Effector memory CD4-positive, alpha-beta T cell (primary cell): ENCODE results near the gene GREB1.

Experiments used
- DNase-seq, 3 donors: peaks; one replicate each; pipeline ENCODE4 v3.0.0-alpha.2; 2020
- H3K27ac ChIP-seq: 2 replicates; pipeline ENCODE4 v1.7.0; 2013; ENCODE audit warnings: mild to moderate bottlenecking, low read length, moderate library complexity; ENCODE audit not compliant: insufficient read depth, poor library complexity, severe bottlenecking
- H3K27me3 ChIP-seq: replicated peaks from 2 replicates; pipeline ENCODE4 v1.7.0; 2013; ENCODE audit warnings: mild to moderate bottlenecking, low read length; ENCODE audit not compliant: insufficient read depth, control insufficient read depth, poor library complexity, severe bottlenecking
- H3K36me3 ChIP-seq: 2 replicates; pipeline ENCODE4 v1.7.0; 2013; ENCODE audit warnings: mild to moderate bottlenecking, low read length, moderate library complexity; ENCODE audit not compliant: control insufficient read depth, insufficient read depth
- H3K4me1 ChIP-seq: 2 replicates; pipeline ENCODE4 v1.7.0; 2013; ENCODE audit warnings: low read length, mild to moderate bottlenecking; ENCODE audit not compliant: control insufficient read depth, insufficient read depth, poor library complexity, severe bottlenecking
- H3K4me3 ChIP-seq: 2 replicates; pipeline ENCODE4 v1.7.0; 2013; ENCODE audit warnings: low read length, low read depth, mild to moderate bottlenecking; ENCODE audit not compliant: insufficient read depth, poor library complexity, severe bottlenecking
- H3K9me3 ChIP-seq: 2 replicates; pipeline ENCODE4 v1.7.0; 2013; ENCODE audit warnings: mild to moderate bottlenecking, low read length, moderate library complexity; ENCODE audit not compliant: control insufficient read depth

Gene GREB1

DNA sequence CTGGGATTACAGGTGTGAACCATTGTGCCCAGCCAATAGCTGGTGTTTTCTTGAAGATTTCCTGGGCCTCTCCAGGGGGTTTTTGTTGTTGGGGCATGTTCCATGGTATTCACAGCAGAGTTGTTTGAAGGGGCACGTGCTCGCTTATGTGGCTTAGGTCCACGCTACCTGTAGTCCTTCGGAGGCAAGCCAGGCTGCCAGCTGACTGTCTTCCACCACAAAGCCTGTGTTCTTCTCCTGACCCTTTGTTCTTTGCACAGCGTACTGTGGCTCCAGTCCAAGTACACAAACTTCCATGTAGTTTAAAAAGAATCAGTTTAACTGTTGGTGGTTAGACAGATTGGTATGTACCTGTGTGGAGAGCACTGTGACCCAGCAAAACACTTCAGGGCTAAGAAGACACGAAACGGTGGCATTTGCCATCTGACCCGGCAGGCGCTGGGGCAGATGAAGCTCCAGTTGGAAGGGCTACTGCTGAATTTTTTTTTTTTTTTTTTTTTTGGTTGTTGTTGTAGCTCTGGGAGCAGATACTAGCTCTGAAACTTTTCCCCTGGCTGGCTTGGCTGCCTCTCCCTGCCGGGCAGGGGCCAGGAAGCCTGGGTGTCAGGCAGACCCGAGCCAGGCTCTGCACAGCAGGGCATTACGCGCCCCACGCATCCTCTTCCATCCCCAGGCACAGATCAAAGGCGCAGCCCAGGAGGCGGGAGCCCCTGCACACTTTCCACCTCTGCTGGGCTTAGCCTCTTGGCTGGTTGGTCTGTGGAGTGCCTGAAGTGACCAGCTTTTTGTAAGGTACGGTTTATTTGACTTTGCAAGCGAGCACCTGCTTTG is 5.7 kb downstream of the GREB1 start:
- H3K27ac ChIP-seq: no peak overlapping the region
- H3K4me3 ChIP-seq: no peak overlapping the region
- no peaks in the 10 kb centered on the region for H3K36me3 ChIP-seq
- H3K27me3 ChIP-seq: no peaks in the 10 kb centered on the region
- H3K9me3 ChIP-seq: no peaks in the 10 kb centered on the region
- no peaks in the 10 kb centered on the region for H3K4me1 ChIP-seq
- no peak for DNase-seq

DNA sequence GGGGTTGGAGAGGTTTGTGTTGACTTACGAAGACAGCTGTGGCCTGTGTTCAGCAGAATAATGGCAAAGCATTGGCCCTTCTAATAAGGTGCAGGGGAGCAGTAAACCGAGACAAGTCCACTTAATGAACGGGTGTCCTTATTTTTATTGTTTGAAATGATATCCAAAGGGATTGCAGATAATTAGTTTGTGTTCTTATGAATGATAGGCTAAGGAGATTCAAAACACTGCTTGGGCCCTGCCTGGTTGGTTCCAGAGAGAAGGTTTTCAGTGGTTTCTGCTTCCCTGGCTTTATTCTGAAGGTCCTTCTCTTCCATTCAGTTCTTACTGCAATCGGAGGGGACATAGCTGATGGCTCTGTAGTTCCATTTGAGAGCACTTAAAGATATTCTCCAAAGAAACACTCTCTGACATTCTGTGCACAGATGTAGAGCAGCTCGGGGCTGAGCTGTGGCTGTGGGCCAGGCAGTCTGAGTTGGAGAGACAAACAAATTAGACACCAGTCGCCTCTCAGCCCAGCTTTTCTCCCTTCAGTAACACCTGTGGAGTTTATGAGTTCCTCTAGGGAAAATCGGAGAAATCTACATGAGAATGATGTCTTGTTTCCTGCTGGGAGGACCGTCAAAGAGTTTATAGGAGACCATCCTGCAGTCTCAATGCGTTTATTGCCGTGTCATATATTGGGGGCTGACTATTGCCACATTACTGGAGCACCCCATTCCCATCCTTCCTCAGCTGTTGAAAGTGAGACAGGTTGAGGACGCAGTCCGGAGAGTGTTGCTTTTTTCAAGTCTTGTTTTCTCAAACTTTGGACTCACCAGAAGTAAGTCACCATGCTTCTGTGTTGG is 6.5 kb downstream of the GREB1 start:
- Histone ChIP-seq H3K4me3 (no peak overlapping the region), H3K27ac (no peak overlapping the region), H3K36me3 (no peaks in the 10 kb centered on the region), H3K9me3 (no peaks in the 10 kb centered on the region), H3K27me3 (no peaks in the 10 kb centered on the region), H3K4me1 (no peaks in the 10 kb centered on the region)
- no peak for DNase-seq

DNA sequence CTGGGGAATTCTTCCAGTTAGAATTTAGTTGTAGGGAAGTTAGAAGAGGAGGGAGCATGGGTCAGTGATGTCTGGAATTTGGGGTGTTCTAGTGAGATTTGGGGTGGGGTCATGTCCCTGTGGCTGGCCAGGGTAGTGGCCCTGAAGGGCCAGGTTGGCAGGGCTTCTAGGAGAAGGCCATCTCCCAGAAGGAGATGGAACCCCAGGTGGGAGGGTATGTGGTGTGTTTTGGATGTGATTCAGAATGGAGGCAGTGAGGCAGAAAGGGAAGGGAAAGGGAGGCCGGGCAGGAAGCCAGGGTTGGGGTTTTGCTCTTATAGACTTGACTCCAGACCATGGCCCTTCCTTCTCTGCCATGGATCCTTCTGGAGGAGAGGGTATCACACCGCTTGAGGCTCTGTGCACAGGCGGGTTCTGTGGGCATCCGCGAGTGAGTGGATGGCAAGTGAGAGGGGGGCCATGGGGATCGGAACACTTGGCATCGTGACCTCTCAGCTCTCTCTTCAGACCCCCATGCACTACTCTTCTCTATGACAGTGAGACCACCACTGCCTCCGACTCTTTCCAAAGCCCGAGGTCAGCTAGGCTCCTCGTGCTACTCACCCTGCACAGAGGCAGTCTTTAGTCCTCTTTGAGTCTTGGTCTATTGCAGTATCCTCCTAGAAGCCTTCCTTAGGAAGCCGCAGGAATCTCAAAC is 7.3 kb downstream of the GREB1 start:
- no peak overlapping the region for H3K4me3 ChIP-seq
- no peaks in the 10 kb centered on the region for H3K9me3 ChIP-seq
- no peak overlapping the region for H3K27ac ChIP-seq
- H3K36me3 ChIP-seq: no peaks in the 10 kb centered on the region
- H3K27me3 ChIP-seq: no peaks in the 10 kb centered on the region
- H3K4me1 ChIP-seq: no peaks in the 10 kb centered on the region
- no peak for DNase-seq

DNA sequence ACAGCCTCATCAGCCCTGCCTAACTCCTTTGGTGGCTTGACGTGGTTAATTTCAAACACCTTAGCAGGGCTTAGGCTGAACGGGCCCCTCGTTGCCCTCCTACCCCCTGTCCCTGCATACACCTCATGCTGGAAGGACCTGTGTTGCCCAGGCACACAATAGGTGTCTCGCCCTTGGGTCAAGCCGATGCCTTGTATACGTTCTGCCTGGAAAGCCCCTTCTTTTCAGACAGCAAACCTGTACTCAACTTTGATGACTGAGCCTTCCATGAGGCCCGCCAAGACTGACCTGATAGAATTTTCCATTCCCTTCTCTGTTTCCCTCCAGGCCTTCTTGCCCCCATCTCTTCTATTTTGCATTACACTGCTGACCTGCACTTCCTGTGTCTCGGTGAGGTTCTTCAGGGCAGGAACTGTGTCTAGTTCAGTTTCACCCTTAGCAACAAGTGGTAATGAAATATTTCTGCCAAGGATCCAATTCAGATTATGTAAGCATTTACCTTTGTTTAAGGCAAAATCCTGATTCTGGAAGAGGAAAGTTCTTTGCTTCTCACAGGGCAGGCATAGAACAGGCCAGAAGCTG is 7.9 kb downstream of the GREB1 start:
- Histone ChIP-seq H3K27ac (no peak overlapping the region), H3K4me3 (no peak overlapping the region), H3K36me3 (no peaks in the 10 kb centered on the region), H3K9me3 (no peaks in the 10 kb centered on the region), H3K27me3 (no peaks in the 10 kb centered on the region), H3K4me1 (no peaks in the 10 kb centered on the region)
- no peak for DNase-seq

DNA sequence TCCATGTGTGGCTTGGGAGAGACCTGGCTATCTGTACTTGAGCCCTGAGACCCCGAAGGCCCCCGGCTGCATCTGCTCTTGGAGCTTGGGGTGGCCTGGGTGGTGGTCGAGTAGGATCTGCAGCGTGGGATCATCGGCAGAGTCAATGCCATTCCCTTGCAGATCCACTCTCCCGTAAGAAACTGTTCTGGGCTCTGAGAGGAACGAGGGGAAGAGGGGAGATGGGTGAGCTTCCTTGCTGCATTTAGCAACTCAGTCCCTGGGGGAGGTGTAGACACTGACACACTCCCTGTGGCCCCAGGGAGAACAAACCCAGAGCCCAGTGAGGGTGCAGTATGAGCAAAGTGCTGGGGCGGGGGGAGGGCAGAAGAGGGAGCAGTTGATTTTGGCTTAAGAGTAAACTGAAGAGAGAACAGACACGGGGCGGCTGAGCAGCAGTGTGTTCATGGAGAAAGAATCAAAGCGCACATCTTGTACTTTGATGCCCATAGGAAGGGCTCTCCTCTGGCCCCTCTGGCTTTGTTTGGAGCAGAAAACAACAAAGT is 8.5 kb downstream of the GREB1 start:
- no peak for DNase-seq
- Histone ChIP-seq H3K27me3 (no peaks in the 10 kb centered on the region), H3K9me3 (no peaks in the 10 kb centered on the region), H3K36me3 (no peaks in the 10 kb centered on the region), H3K4me3 (no peak overlapping the region), H3K27ac (no peak overlapping the region), H3K4me1 (no peaks in the 10 kb centered on the region)

DNA sequence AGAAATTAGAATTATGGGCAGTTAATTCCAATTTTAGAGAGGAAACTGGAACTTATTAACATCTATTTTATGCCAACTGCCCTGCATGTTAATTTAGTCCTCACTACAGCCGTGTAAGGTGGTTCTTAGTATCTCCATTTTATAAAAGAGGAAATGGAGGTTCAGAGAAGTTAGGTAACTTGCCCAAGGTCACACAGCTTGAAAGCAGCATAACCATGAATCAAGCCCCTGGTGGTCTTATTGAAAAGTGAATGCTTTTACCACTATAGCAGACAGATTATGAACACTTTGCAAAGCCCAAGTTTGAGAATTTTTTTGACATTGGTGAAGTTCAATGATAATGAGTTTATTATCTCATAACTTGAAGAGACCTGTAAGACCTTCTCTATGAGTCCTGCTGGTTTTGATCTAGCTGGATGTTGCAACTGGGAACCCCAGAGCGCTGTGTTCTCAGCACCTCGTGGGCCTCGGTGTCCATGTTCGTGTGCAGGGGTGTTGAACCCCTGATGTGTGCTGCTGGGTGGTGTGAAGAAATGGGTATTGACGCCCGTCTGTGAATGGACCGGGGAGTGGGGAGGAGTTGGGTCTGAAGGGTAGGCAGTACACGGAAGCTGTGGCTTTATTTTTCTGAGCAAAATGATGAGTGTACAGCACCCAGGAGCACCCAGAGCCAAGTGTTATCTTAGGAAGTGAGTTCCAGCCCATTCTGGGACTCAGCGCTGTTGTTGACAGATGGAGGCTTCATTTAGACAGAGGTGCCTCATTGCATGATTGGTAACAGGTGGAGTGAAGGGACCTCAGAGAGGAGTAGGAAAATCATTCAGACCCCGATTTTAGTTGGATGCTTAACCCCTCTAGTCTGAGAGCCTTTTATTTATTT is 9.7 kb downstream of the GREB1 start:
- no peaks in the 10 kb centered on the region for H3K4me1 ChIP-seq
- H3K9me3 ChIP-seq: no peaks in the 10 kb centered on the region
- no peak overlapping the region for H3K27ac ChIP-seq
- no peaks in the 10 kb centered on the region for H3K27me3 ChIP-seq
- H3K36me3 ChIP-seq: no peaks in the 10 kb centered on the region
- H3K4me3 ChIP-seq: no peak overlapping the region
- DNase-seq: no peak

DNA sequence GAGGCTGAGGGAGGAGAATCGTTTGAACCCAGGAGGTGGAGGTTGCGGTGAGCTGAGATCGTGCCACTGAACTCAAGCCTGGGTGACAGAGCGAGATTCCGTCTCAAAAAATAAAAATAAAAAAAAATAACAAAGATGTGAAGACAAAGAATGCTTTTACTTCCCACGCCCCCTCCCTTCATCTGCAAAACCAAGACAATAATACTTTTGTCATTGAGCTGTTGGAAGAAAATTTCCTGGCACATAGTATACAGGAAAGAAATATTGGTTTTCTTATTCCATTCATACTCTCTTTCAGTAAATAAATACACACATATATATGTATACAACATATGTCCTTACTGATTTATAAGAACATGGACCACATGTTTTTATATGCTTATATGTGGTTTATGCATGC is 12.2 kb downstream of the GREB1 start:
- H3K4me3 ChIP-seq: no peak overlapping the region
- no peaks in the 10 kb centered on the region for H3K9me3 ChIP-seq
- DNase-seq: no peak
- no peaks in the 10 kb centered on the region for H3K27me3 ChIP-seq
- no peaks in the 10 kb centered on the region for H3K4me1 ChIP-seq
- H3K36me3 ChIP-seq: no peaks in the 10 kb centered on the region
- no peak overlapping the region for H3K27ac ChIP-seq

DNA sequence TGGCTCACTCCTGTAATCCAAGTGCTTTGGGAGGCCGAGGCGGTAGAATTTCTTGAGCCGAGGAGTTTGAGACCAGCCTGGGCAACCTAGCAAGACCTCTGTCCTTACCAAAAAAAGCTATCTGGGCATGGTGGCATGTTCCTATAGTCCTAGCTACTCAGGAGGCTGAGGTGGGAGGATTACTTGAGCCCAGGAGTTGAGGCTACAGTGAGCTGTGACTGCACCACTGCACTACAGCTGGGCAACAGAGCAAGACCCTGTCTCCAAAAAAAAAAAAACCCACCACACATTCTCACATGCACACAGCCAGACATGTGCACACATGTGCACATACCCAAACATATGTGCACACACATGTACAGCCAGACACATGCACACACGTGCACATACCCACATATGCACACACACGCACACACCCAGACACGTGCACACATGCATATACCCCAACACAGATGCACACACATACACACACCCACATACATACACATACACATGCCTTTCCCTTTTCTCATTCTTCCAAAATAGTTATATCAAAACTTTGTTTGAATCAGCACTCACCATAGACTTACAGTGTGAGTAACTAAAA is 14.2 kb downstream of the GREB1 start:
- no peak overlapping the region for H3K27ac ChIP-seq
- DNase-seq: no peak
- no peaks in the 10 kb centered on the region for H3K4me1 ChIP-seq
- H3K4me3 ChIP-seq: no peak overlapping the region
- no peaks in the 10 kb centered on the region for H3K9me3 ChIP-seq
- H3K27me3 ChIP-seq: no peaks in the 10 kb centered on the region
- no peaks in the 10 kb centered on the region for H3K36me3 ChIP-seq

DNA sequence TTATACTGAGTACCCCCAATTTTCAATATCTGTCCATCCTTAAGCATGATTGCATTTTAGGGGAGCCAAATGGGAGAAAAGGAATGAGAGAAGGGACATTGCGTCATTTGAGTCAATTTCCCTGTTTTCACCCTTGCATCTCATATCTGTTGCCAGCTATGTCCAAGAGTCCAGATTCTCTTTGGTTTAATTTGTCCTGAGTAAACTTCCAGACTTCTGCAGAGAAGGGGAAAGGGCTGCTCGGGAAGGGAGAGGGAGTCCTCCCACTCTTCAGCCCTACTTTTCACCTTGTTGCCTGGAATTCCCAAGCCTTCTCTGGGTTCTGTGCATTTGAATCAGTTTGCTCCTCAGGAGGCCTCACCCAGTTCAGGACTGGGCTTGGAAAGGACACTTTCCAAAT is 16.5 kb downstream of the GREB1 start:
- DNase-seq: no peak
- H3K27ac ChIP-seq: no peak overlapping the region
- no peaks in the 10 kb centered on the region for H3K36me3 ChIP-seq
- H3K9me3 ChIP-seq: no peaks in the 10 kb centered on the region
- peaks cover 8% of the 10 kb centered on the region for H3K27me3 ChIP-seq
- H3K4me3 ChIP-seq: no peak overlapping the region
- no peaks in the 10 kb centered on the region for H3K4me1 ChIP-seq
